KBM-7 (cell line): ENCODE data around the gene C1QL2.

ENCODE experiments used
- DNase-seq: peaks from one replicate; pipeline ENCODE4 v3.0.0-alpha.2; 2015
- in situ Hi-C: fragments of 300-500 bp; cut with MboI; formaldehyde crosslinking; loops from 2 replicates; pipeline ENCODE4 v1.14.3; 2020; ENCODE audit warnings: low sequenced_read_pairs, low pct_unique_long_range_greater_than_20kb, mixed read lengths

C1QL2 gene

GRCh38 chr2:119113489-119113770, 45.1 kb downstream of the C1QL2 start:
- no peak for DNase-seq
- in situ Hi-C loops = no loop called here

GRCh38 chr2:119112770-119113488, 45.6 kb downstream of the C1QL2 start:
- no peak for DNase-seq
- in situ Hi-C loops = no loop called here

GRCh38 chr2:119112230-119112629, 46.3 kb downstream of the C1QL2 start:
- in situ Hi-C loops = no loop called here
- DNase-seq = no peak

- DNase-seq = no peak
- in situ Hi-C loops = no loop called here
Observed at GRCh38 chr2:119111115-119111975, 47.2 kb downstream of the C1QL2 start.

GRCh38 chr2:119109866-119110265, 48.7 kb downstream of the C1QL2 start:
- in situ Hi-C loops = no loop called here
- no peak for DNase-seq

GRCh38 chr2:119108186-119108585, 50.4 kb downstream of the C1QL2 start:
- in situ Hi-C loops = no loop called here
- DNase-seq = no peak

GRCh38 chr2:119106301-119106897, 52.2 kb downstream of the C1QL2 start:
- peak; percentile 34 for DNase-seq
- in situ Hi-C loops = no loop called here
